Panc1 (cell line): Measurements from ENCODE around the gene PARP15.
"Not testable (repeated sequence)": the region's sequence is repeated elsewhere in the genome, so short reads cannot be mapped to it uniquely, and the experiment has no call there.

Experiments
- POLR2AphosphoS5 ChIP-seq: IDR thresholded peaks from 2 replicates; pipeline ENCODE4 v1.6.1; 2012; ENCODE audit warnings: mild to moderate bottlenecking, low read depth, low read length, moderate library complexity
- TF ChIP-seq, protein P1 (sequence below): fragments of 450-650 bp; IDR thresholded peaks from 2 replicates; pipeline ENCODE4 v1.5.1; 2017; ENCODE audit warnings: mild to moderate bottlenecking

DNA sequence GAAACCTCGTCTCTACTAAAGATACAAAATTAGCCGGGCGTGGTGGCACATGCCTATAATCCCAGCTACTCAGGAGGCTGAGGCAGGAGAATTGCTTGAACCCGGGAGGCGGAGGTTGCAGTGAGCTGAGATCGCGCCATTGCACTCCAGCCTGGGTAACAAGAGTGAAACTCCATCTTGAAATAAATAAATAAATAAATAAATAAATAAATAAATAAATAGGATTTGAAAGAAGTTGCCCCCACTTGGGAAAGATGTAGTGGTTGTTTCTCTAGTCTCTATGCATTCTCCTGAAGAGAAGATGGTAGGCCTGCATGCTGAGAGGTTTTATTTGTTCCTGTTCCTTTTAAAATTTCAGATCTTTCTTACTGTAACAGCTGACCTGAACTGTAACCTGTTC, 9.3 kb upstream of the PARP15 start:
- TF ChIP-seq, protein P1, sequence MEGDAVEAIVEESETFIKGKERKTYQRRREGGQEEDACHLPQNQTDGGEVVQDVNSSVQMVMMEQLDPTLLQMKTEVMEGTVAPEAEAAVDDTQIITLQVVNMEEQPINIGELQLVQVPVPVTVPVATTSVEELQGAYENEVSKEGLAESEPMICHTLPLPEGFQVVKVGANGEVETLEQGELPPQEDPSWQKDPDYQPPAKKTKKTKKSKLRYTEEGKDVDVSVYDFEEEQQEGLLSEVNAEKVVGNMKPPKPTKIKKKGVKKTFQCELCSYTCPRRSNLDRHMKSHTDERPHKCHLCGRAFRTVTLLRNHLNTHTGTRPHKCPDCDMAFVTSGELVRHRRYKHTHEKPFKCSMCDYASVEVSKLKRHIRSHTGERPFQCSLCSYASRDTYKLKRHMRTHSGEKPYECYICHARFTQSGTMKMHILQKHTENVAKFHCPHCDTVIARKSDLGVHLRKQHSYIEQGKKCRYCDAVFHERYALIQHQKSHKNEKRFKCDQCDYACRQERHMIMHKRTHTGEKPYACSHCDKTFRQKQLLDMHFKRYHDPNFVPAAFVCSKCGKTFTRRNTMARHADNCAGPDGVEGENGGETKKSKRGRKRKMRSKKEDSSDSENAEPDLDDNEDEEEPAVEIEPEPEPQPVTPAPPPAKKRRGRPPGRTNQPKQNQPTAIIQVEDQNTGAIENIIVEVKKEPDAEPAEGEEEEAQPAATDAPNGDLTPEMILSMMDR = not testable (repeated sequence)
- not testable (repeated sequence) for TF ChIP-seq POLR2AphosphoS5
